GM12878 (cell line): ENCODE data around the gene ME2.

Source experiments
- E2F4 ChIP-seq: IDR thresholded peaks from 2 replicates; pipeline ENCODE4 v1.6.1; 2012; ENCODE audit warnings: low read depth, low read length, improper control_type of control experiment
- TCF3 ChIP-seq: IDR thresholded peaks from 2 replicates; pipeline ENCODE4 v1.6.1; 2012; ENCODE audit warnings: low read depth, mild to moderate bottlenecking, low read length, borderline replicate concordance; ENCODE audit not compliant: insufficient read depth
- YY1 ChIP-seq: IDR thresholded peaks from 2 replicates; pipeline ENCODE4 v1.6.1; 2011; ENCODE audit warnings: low read depth, mild to moderate bottlenecking, low read length

- no peak for TF ChIP-seq TCF3
- no peak for TF ChIP-seq E2F4
- no peak for TF ChIP-seq YY1
These were observed 15.0 kb upstream of the ME2 start for GRCh38 chr18:50863840-50864375.
